ENCODE results near the gene MCTS1.
"Not testable (repeated sequence)": the region's sequence is repeated elsewhere in the genome, so short reads cannot be mapped to it uniquely, and the experiment has no call there.

Gene MCTS1

GRCh38 chrX:120603707-120604360 is at the start of gene MCTS1:
TSS of gene MCTS1 (plus strand) at chrX:120604101. CDS start at chrX:120604237, 136 bp downstream.
- DNase-seq = peak; percentile 91

DNA sequence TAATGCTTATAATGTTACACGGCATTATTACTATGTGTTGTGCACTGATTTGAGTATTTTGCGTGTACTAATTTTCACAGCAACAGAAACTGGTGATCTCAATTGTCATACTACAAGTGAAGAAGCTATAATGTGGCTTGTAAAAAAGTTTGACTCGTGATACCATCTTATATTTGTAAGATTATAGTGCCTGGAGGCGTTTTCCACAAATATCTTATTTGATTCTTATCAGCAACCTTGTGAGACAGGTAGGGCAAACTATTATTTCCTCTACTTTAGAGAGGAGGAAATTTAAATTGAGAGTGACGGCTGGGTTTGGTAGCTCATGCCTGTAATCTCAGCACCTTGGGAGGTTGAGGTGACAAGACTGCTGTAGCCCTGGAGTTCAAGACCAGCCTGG is 47.6 kb upstream of the MCTS1 start:
- no peak for DNase-seq

- DNase-seq = peak; percentile 28
Observed at GRCh38 chrX:120559804-120560203, 44.1 kb upstream of the MCTS1 start.

- DNase-seq = peak; percentile 42
Observed at GRCh38 chrX:120560405-120560841, 43.5 kb upstream of the MCTS1 start.

- peak; percentile 93 for DNase-seq
Observed at GRCh38 chrX:120560842-120561633, 42.9 kb upstream of the MCTS1 start, which contains the start of gene CUL4B. TSS of gene CUL4B (minus strand) at chrX:120560962. CDS start at chrX:120560638, 324 bp downstream.

DNA sequence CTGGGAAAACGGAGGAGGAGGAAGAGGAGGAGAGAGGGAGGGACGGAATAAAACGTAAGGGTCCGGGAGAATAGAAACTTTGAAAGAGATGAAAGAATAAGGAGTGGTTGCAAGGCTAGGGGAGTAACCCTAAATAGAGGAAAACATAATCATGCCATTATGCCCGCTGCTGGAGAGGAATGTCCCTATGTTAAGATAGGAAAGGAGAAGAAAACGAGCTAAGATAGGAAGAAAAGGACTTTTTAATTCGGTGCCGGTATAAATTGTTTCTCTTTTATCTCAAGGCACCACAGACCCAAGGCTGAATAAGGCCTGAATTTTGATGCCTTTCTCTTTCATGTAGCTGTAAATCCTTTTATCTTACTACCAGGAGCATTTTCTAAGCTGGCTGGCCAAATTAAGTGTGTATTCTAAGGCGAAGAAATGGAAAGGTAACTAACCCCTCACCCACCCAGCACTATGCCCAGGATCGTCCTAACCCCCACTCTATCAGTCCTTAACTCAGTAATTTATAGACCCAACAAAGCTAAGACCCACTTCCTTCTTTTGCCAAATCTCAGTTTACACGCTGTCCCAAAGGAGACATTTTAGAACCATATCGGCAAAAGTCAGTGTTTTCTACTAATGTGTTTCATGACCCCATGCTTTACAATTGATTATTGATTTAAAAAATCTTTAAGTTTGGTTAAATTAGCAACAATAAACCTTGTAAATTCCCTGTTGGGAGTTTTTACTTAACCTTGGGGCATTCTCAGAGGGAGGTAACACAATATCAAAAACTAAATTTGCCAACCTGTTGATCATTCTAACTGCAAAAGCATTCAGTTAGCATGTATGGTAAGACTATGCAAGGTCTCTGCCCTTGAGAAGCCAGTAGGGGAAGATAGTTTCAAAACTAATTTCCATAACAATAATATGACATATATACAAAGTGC is 42.0 kb upstream of the MCTS1 start:
- DNase-seq = no peak

- DNase-seq = no peak
Observed at GRCh38 chrX:120562569-120562926, 41.4 kb upstream of the MCTS1 start.

- DNase-seq = no peak
Observed at GRCh38 chrX:120564925-120565324, 39.0 kb upstream of the MCTS1 start.

- no peak for DNase-seq
Observed at GRCh38 chrX:120566817-120567216, 37.1 kb upstream of the MCTS1 start.

DNA sequence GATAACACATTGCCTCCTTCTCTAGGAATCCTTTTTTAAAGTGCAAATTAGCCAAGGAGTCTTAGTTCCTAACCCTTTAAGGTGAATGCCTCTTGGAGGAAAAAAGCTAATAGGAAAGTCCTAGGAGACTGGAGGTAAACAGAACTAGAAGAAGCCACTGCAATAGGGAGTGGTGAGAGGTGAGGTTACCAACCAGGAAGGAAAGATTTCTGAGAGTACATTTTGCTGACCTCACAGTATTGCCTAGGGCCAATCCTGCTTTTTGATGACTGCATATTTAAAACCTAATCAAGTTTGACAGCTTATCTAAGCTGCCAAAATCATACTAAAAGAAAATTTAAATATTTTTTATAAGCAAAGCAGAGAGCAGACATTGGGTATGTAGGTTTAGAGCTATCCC is 35.9 kb upstream of the MCTS1 start:
- no peak for DNase-seq

- no peak for DNase-seq
Observed at GRCh38 chrX:120568609-120569008, 35.3 kb upstream of the MCTS1 start.

DNA sequence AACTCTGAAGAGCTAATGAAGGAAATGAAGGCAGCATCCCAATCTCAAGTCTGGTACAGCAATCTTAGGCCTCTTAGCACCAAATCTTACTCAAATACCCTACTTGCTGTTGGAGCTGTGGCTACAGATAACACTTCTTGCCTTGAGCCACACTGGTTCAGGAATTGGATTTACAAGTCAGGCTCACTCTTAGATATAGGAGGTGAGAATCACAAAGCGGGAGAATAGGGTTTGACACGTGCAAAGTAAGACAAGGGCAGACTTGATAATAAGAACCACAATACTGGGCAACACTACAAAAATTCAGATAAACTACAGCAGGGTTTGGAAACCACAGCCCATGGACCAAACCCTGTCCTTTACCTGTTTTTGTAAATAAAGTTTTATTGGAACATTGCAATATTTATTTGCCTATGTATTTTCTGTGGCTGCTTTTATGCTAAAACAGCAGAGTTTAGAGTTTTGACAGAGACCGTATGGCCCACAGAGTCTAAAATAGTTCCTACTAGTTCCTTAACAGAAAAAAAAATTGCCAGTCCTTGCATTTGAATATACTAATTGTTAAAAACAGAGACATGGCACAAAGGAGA is 33.8 kb upstream of the MCTS1 start:
- no peak for DNase-seq

- DNase-seq = not testable (repeated sequence)
Observed at GRCh38 chrX:120573806-120574205, 30.1 kb upstream of the MCTS1 start.

DNA sequence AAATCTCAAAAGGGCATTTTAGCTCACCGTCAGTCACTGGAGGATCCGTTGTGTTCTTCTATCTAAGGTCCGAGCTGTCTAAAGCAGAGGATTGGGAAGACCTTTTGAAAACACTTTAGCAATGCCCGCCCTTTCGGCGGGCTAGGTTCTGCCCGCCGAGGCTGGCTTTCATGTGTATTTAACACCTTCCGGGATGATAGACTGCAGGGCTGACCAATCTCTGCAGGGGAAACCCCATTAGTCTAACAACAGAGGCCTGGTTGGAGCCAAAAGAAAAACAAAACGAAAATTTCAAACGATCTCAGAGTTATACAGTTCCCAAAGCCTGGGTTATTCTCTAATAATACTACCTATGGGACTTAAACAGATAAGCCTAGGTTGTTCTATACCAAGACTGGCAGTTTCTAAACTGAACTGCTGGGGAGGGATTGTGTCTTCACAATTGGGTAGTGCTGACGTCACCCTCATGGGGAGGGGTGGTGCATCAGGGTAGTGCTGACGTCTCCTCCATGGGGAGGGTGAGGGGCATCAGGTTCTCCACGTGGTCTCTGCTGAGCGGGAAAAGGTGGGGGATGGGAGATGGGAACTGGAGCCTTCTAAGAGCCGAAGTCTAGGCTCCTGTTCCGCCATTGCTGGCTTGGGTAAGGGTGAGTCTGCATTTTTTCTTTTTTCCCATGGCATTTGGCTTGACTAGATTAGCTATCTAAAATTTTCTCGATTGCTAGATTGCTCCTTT is 28.4 kb upstream of the MCTS1 start:
- no peak for DNase-seq

GRCh38 chrX:120585702-120586101 is 18.2 kb upstream of the MCTS1 start:
- DNase-seq = no peak

- peak; percentile 61 for DNase-seq
Observed at GRCh38 chrX:120604361-120604782, 471 bp downstream of the MCTS1 start.

GRCh38 chrX:120612086-120612485 is 8.2 kb downstream of the MCTS1 start:
- DNase-seq = no peak

DNA sequence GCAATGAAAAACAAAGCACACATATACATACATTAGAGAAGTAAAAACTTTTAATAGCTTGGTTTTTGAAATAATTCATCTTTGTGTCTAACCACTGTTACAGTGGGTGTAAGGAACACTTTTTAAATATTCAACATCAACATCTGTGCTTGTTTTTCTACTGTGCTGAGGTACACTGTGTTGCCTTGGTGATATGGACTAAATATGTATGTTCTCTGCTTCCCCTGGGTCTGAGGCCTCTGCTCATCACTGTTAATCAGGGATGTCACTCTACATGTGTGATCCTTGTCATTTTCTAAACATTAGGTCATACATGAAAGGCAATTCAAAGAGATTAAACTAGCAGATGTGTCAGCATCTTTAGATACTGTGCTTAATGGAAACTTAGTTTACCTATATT is 10.9 kb downstream of the MCTS1 start:
- no peak for DNase-seq

GRCh38 chrX:120617996-120618630 is 14.2 kb downstream of the MCTS1 start:
- no peak for DNase-seq

DNA sequence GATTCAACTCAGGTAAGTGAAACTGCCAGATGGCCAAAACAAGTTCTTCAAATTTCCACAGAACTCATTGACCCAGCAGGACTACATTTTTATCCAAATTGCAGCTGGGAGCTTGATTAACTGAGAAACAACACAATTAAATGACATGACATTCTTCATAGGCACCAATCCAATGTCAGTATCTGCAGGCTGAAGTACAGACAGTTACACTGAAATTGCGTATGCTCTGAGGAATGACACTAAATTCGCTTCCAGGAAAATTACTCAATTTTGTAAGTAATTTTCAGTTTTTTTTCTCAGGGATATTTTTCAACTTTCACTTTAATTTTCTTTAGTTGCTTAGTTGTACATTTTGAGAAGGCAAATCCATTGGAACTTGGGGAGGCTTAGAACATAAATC is 21.5 kb downstream of the MCTS1 start:
- DNase-seq = no peak

Measured in CD4-positive, alpha-beta T cell treated with Interleukin-21 for 1 hour (primary cell).